Progenitor cell of endocrine pancreas (in vitro differentiated cells): Measurements from ENCODE around the gene ANO6. TPM values are rescaled to one million over a fixed set of nuclear protein-coding genes. Genes with fewer than 3 reads are reported as not detected.
A peak's percentile ranks its signal among the peaks of the same experiment; 100 is the strongest.

ENCODE experiments used
- DNase-seq: peaks from one replicate; pipeline ENCODE4 v3.0.0; 2021; ENCODE audit warnings: low spot score; ENCODE audit not compliant: unreplicated experiment
- H3K27ac Mint-ChIP-seq: 2 replicates; pipeline ENCODE4 v1.8.0; 2021; ENCODE audit warnings: mild to moderate bottlenecking, moderate library complexity, mixed read lengths
- H3K27me3 Mint-ChIP-seq: 2 replicates; pipeline ENCODE4 v1.8.0; 2021; ENCODE audit warnings: mixed read lengths
- H3K36me3 Mint-ChIP-seq: 2 replicates; pipeline ENCODE4 v1.8.0; 2022; ENCODE audit warnings: mixed read lengths; ENCODE audit not compliant: insufficient read depth
- H3K4me1 Mint-ChIP-seq: 2 replicates; pipeline ENCODE4 v1.8.0; 2021; ENCODE audit warnings: low read depth, mixed read lengths
- H3K4me3 Mint-ChIP-seq: 2 replicates; pipeline ENCODE4 v1.8.0; 2021; ENCODE audit warnings: low read depth, mild to moderate bottlenecking, moderate library complexity, mixed read lengths
- H3K9me3 Mint-ChIP-seq: 2 replicates; pipeline ENCODE4 v1.8.0; 2021; ENCODE audit warnings: low read depth, mixed read lengths
- CTCF ChIP-seq: fragments of 200-600 bp; sonication (generic); IDR thresholded peaks from one replicate; pipeline ENCODE4 v1.5.0; 2021; ENCODE audit warnings: antibody characterized with exemption, mild to moderate bottlenecking; ENCODE audit not compliant: unreplicated experiment
- total RNA-seq: library from RNA; stranded (reverse); gene quantifications from 2 replicates; pipeline ENCODE4 v1.2.1, GENCODE V29; 2021

ANO6 gene
- total RNA-seq, 1 donor from 2014 or later, result 39.2 TPM

GRCh38 chr12:45174595-45174994 lies 41.3 kb upstream of the ANO6 start:
- H3K27ac Mint-ChIP-seq, result no peak overlapping the region
- TF ChIP-seq CTCF, result no peak
- no peak overlapping the region for H3K4me3 Mint-ChIP-seq
- H3K9me3 Mint-ChIP-seq, result peaks cover 25% of the 10 kb centered on the region
- no peak for DNase-seq
- no peaks in the 10 kb centered on the region for H3K27me3 Mint-ChIP-seq
- peaks cover 39% of the 10 kb centered on the region for H3K36me3 Mint-ChIP-seq
- no peaks in the 10 kb centered on the region for H3K4me1 Mint-ChIP-seq

GRCh38 chr12:45178771-45179170 lies 37.1 kb upstream of the ANO6 start:
- H3K27ac Mint-ChIP-seq, result no peak overlapping the region
- no peak for TF ChIP-seq CTCF
- H3K4me3 Mint-ChIP-seq, result no peak overlapping the region
- peaks cover 25% of the 10 kb centered on the region for H3K9me3 Mint-ChIP-seq
- H3K27me3 Mint-ChIP-seq, result no peaks in the 10 kb centered on the region
- H3K4me1 Mint-ChIP-seq, result no peaks in the 10 kb centered on the region
- DNase-seq, result no peak
- peaks cover 40% of the 10 kb centered on the region for H3K36me3 Mint-ChIP-seq

GRCh38 chr12:45182511-45182910 lies 33.4 kb upstream of the ANO6 start:
- Mint-ChIP-seq H3K27ac (no peak overlapping the region), H3K9me3 (peaks cover 14% of the 10 kb centered on the region), H3K27me3 (no peaks in the 10 kb centered on the region), H3K4me3 (no peak overlapping the region), H3K36me3 (peaks cover 15% of the 10 kb centered on the region), H3K4me1 (no peaks in the 10 kb centered on the region)
- no peak for TF ChIP-seq CTCF
- DNase-seq, result no peak

- Mint-ChIP-seq H3K27ac (no peak overlapping the region), H3K27me3 (no peaks in the 10 kb centered on the region), H3K9me3 (peaks cover 7% of the 10 kb centered on the region), H3K4me3 (no peak overlapping the region), H3K4me1 (no peaks in the 10 kb centered on the region), H3K36me3 (peaks cover 9% of the 10 kb centered on the region)
- TF ChIP-seq CTCF, result peak; percentile 36
- DNase-seq, result no peak
These were observed 32.6 kb upstream of the ANO6 start for GRCh38 chr12:45183246-45183645.

- H3K4me1 Mint-ChIP-seq, result no peaks in the 10 kb centered on the region
- DNase-seq, result no peak
- no peaks in the 10 kb centered on the region for H3K27me3 Mint-ChIP-seq
- no peak overlapping the region for H3K27ac Mint-ChIP-seq
- peaks cover 5% of the 10 kb centered on the region for H3K36me3 Mint-ChIP-seq
- no peak overlapping the region for H3K4me3 Mint-ChIP-seq
- peaks cover 3% of the 10 kb centered on the region for H3K9me3 Mint-ChIP-seq
- TF ChIP-seq CTCF, result no peak
These were observed 31.5 kb upstream of the ANO6 start for GRCh38 chr12:45184147-45184963.
